Peyer's patch (tissue), 4 donors: ENCODE data around the gene NCF2. TPM values are rescaled to one million over a fixed set of nuclear protein-coding genes. Genes with fewer than 3 reads are reported as not detected.

Experiments
- DNase-seq, 3 donors: peaks; one replicate each; pipeline ENCODE4 v3.0.0-alpha.2; 2017 to 2019
- H3K27ac ChIP-seq, 4 donors: fragments of 200-600 bp; sonication (generic); one replicate each; pipeline ENCODE4 v1.5.1; 2016 to 2019
- H3K27me3 ChIP-seq, 2 donors: fragments of 200-600 bp; sonication (generic); one replicate each; pipeline ENCODE4 v1.5.1; 2019
- H3K36me3 ChIP-seq, 3 donors: fragments of 200-600 bp; sonication (generic); one replicate each; pipeline ENCODE4 v1.5.1; 2016 to 2019
- H3K4me1 ChIP-seq, 4 donors: fragments of 200-600 bp; sonication (generic); one replicate each; pipeline ENCODE4 v1.5.1; 2016 to 2019
- H3K4me3 ChIP-seq, 4 donors: fragments of 200-600 bp; sonication (generic); 1 replicate in 3 of 4; 2 replicates in 1 of 4; pipeline ENCODE4 v1.5.1; 2016 to 2019; ENCODE audit warnings: mild to moderate bottlenecking in 1 of 4
- H3K9me3 ChIP-seq, 4 donors: fragments of 200-600 bp; sonication (generic); one replicate each; pipeline ENCODE4 v1.5.1; 2016 to 2019; ENCODE audit warnings: mild to moderate bottlenecking in 1 of 4
- POLR2A ChIP-seq, 2 donors: fragments of 450-650 bp; IDR thresholded peaks; one replicate each; pipeline ENCODE4 v1.5.1; 2017; ENCODE audit warnings: antibody characterized with exemption in 2 of 2, mild to moderate bottlenecking in 2 of 2, moderate library complexity in 2 of 2
- total RNA-seq, 4 donors: library from RNA; depleted of rRNA; stranded (reverse); fragments of >200 nt; gene quantifications; one replicate each; pipeline ENCODE4 v1.1.0, GENCODE V29; 2016
- TF ChIP-seq, protein P1 (sequence below), 6 experiments: fragments of 450-650 bp in 4 of 6; fragments of 200-600 bp in 2 of 6; sonication (generic) in 1 of 6; IDR thresholded peaks; one replicate each; pipeline ENCODE4 v1.5.1; 2017 to 2019; ENCODE audit warnings: antibody characterized with exemption in 6 of 6, mild to moderate bottlenecking in 3 of 6, moderate library complexity in 1 of 6

Gene NCF2
- total RNA-seq, 4 donors from 2014 or later = 1.6 to 13.2 (median 5.6) TPM

DNA sequence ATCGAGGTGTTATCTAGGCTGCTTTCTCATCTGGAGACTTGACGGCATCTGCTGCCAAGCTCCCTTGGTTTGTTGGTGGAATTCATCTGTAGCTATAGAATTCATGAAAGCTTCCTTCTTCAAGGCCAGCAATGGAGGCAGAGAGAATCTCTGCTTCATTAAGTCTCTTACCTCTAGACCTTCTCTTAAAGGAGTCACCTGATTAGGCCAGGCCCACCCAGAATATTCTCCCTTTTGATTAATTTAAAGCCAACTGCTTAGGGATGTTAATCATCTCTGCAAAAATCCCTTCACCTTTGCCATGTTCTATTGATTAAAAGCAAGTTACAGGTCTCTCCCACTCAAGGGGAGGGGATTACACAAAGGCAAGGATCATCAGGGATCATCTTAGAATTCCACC lies 5.3 kb upstream of the NCF2 start:
- TF ChIP-seq POLR2A (IDR thresholded peaks at IDR 0.05) = no peak
- TF ChIP-seq, protein P1, sequence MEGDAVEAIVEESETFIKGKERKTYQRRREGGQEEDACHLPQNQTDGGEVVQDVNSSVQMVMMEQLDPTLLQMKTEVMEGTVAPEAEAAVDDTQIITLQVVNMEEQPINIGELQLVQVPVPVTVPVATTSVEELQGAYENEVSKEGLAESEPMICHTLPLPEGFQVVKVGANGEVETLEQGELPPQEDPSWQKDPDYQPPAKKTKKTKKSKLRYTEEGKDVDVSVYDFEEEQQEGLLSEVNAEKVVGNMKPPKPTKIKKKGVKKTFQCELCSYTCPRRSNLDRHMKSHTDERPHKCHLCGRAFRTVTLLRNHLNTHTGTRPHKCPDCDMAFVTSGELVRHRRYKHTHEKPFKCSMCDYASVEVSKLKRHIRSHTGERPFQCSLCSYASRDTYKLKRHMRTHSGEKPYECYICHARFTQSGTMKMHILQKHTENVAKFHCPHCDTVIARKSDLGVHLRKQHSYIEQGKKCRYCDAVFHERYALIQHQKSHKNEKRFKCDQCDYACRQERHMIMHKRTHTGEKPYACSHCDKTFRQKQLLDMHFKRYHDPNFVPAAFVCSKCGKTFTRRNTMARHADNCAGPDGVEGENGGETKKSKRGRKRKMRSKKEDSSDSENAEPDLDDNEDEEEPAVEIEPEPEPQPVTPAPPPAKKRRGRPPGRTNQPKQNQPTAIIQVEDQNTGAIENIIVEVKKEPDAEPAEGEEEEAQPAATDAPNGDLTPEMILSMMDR (IDR thresholded peaks at IDR 0.05) = no peak

GRCh38 chr1:183593356-183593755 lies 3.1 kb upstream of the NCF2 start:
- peak in 2 of 3 donors; percentile 62 to 67 for DNase-seq
- no peak overlapping the region for H3K4me3 ChIP-seq
- H3K27me3 ChIP-seq = no peaks in the 10 kb centered on the region
- TF ChIP-seq, protein P1 (IDR thresholded peaks at IDR 0.05) = no peak
- no peak for TF ChIP-seq POLR2A (IDR thresholded peaks at IDR 0.05)
- no peaks in the 10 kb centered on the region for H3K36me3 ChIP-seq
- H3K4me1 ChIP-seq = peaks cover 0 to 21% (median 6%) of the 10 kb centered on the region in 4 donors
- H3K27ac ChIP-seq = peak overlapping the region in 2 of 4 donors; percentile 22 to 70
- H3K9me3 ChIP-seq = no peaks in the 10 kb centered on the region

More for the DNA sequence above, 5.3 kb upstream of the NCF2 start:
- no peak for DNase-seq
- Histone ChIP-seq H3K4me3 (no peak overlapping the region), H3K36me3 (no peaks in the 10 kb centered on the region), H3K4me1 (peaks cover 0 to 12% (median 7%) of the 10 kb centered on the region in 4 donors), H3K9me3 (no peaks in the 10 kb centered on the region), H3K27ac (no peak overlapping the region), H3K27me3 (no peaks in the 10 kb centered on the region)

- Histone ChIP-seq H3K4me1 (peaks cover 0 to 21% (median 4%) of the 10 kb centered on the region in 4 donors), H3K4me3 (no peak overlapping the region), H3K27ac (peak overlapping the region in 2 of 4 donors; percentile 22 to 70), H3K9me3 (no peaks in the 10 kb centered on the region), H3K27me3 (no peaks in the 10 kb centered on the region), H3K36me3 (no peaks in the 10 kb centered on the region)
- DNase-seq = peak in 1 of 3 donors; percentile 28
- no peak for TF ChIP-seq POLR2A (IDR thresholded peaks at IDR 0.05)
- TF ChIP-seq, protein P1 (IDR thresholded peaks at IDR 0.05) = no peak
Observed at GRCh38 chr1:183592733-183593132, 2.5 kb upstream of the NCF2 start.

DNA sequence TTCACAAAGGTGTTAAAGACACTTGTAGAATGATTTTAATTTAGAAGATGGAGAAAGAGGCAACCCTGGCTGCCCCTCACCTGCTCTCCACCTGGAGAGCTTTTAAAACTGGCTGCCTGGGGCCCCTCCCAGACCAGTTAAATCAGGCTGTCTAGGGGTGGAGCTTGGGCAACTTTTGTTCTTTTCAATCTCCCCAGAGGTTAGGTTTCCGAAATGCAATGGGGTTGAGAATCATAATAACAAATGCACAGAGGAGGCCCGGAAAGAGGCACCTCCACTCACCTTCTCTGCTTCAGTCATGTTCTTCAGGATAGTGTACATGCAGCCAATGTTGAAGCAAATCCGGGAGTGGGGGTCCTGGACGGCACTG lies 400 bp downstream of the NCF2 start:
- TF ChIP-seq, protein P1 (IDR thresholded peaks at IDR 0.05) = no peak
- no peak for TF ChIP-seq POLR2A (IDR thresholded peaks at IDR 0.05)
- Histone ChIP-seq H3K27ac (peak overlapping the region; percentile 27 to 83 (median 58)), H3K27me3 (no peaks in the 10 kb centered on the region), H3K4me1 (peaks cover 0 to 21% (median 4%) of the 10 kb centered on the region in 4 donors), H3K9me3 (no peaks in the 10 kb centered on the region), H3K36me3 (no peaks in the 10 kb centered on the region), H3K4me3 (peak overlapping the region in 1 of 4 donors; percentile 0)
- DNase-seq = peak in 1 of 3 donors; percentile 41

- peak overlapping the region in 2 of 4 donors; percentile 61 to 83 for H3K27ac ChIP-seq
- no peaks in the 10 kb centered on the region for H3K9me3 ChIP-seq
- TF ChIP-seq POLR2A (IDR thresholded peaks at IDR 0.05) = no peak
- TF ChIP-seq, protein P1 (IDR thresholded peaks at IDR 0.05) = no peak
- no peaks in the 10 kb centered on the region for H3K27me3 ChIP-seq
- peaks cover 0 to 21% (median 4%) of the 10 kb centered on the region in 4 donors for H3K4me1 ChIP-seq
- DNase-seq = no peak
- peak overlapping the region in 1 of 4 donors; percentile 0 for H3K4me3 ChIP-seq
- no peaks in the 10 kb centered on the region for H3K36me3 ChIP-seq
Observed at GRCh38 chr1:183589384-183589783, 875 bp downstream of the NCF2 start.

- H3K27me3 ChIP-seq = no peaks in the 10 kb centered on the region
- DNase-seq = no peak
- TF ChIP-seq, protein P1 (IDR thresholded peaks at IDR 0.05) = no peak
- no peak for TF ChIP-seq POLR2A (IDR thresholded peaks at IDR 0.05)
- H3K27ac ChIP-seq = peak overlapping the region in 3 of 4 donors; percentile 25 to 83 (median 61)
- no peaks in the 10 kb centered on the region for H3K36me3 ChIP-seq
- H3K4me1 ChIP-seq = peaks cover 0 to 21% (median 4%) of the 10 kb centered on the region in 4 donors
- no peaks in the 10 kb centered on the region for H3K9me3 ChIP-seq
- no peak overlapping the region for H3K4me3 ChIP-seq
Observed at GRCh38 chr1:183588827-183589226, 1.4 kb downstream of the NCF2 start.
